NCI-H1092 treated with DMSO at 0.1 percent for 48 hours (cell line): ENCODE measurements around the gene APLP1.
"Not testable (repeated sequence)": the region's sequence is repeated elsewhere in the genome, so short reads cannot be mapped to it uniquely, and the experiment has no call there.

ENCODE experiments used
- DNase-seq: peaks from one replicate; lab custom pipeline; 2025; lab: John Stamatoyannopoulos, UW

Gene APLP1

DNA sequence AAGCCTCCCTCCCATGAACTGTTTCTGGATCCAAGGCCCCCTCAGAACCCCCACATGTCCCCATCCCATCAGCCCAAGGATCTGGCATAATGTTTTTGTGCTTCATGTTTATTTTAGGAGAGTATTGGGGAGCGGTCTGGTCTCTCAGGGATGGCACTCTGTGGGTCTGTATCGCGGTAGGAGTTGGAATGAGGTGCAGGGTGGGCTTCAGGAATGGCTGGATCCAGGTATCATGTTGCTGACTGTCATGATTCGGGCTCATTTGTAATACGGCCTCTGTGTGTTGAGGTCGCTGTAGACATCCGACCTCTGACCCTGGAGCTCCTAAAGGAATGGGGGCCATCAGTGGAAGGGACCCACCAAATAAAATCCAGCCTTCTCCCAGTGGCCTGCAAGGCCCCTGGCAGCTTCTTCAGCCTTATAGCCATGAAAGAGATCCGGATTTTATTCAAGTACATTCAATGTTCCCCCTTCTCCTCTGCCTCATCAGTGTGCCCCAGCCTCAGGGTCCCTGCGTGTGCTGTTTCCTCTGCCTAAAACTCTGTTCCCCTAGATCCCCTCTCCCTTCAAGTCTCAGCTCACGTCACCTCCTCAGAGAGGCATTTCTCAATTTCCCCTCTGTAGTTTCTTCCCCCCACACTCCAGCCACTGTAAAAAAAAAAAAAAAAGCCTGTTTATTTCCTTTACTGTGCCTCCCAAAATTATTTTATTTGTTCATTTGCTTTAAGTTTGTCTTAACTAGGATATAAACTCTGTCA, 36.1 kb downstream of the APLP1 start:
- no peak for DNase-seq

- DNase-seq = no peak
Observed at GRCh38 chr19:35905178-35905727, 36.9 kb downstream of the APLP1 start.

- DNase-seq = no peak
Observed at GRCh38 chr19:35907377-35907745, 39.0 kb downstream of the APLP1 start.

DNA sequence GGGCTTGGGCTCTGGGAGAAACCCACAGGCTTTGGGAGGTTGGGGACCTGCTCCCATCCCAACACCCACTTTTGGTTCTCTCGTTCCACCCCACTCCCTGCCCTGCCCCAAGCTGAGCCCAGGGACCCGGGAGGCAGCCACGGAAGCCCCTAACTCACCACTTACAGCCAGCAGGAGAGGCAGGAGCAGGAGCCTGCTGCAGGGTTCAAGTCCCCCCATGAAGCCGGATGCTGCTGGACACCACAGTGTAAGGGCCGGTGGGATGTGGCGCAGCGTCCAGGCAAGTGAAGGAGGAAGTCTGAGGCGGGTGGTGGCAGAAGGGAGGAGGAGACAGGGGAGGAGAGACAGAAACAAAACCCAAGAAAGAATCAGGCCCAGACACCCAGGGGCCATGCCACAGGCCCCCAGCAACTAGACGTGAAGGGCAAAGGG, 39.7 kb downstream of the APLP1 start, which contains the start of gene TYROBP:
TYROBP (minus strand) TSS at position 286 of the 432 bp plus-strand sequence; CDS start at position 219, 67 bp downstream.
- no peak for DNase-seq

DNA sequence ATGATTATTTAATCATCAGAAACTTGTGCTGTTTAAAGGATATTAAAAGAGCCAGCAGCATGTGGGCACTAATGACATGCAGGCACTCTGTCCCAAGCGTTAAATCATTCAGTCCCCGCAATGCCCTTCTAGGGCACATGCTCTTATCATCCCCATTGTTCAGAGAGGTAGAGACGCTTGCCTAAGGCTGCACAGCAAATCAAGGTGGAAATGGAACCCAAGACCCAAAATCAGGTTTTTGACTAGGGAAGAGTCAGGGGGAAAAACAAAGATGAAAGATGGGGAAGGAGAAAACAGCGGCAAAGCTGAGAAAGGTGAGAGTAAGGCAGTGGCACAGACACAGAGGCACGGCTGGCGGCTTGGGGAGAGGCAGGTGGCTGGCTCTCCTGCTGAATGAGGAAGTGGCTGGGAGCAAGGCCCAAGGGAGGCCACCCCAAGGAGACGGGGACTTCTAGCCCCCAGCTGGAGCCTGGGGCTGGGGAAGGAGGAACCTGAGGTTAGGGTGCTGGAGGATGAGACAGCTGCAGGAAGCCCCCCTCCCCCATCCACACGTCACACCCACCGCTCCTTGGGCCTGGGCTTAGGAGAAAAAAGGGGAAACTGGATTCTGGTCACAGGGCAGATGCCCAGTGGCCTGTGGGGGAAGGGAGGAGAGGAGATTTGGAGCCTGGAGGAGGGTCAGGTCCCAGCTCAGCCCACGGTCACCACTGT, 40.8 kb downstream of the APLP1 start:
- DNase-seq = no peak

DNA sequence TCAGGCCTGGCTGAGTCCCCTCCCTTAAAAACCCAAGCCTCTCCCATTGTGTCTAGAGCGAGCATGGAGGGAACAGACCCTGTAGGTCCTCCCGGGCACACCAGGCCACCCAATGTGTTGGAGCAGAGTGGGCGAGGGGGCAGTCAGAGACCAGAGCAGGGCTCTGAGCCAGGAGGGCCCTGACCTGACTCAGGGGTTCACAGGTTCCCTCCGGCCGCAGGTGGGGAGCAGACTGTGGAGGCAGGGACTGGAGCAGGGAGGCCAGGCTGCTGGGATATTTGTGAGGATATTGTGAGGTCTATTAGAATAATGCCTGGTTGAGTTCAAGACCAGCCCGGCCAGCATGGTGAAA, 41.3 kb downstream of the APLP1 start:
- DNase-seq = no peak

DNA sequence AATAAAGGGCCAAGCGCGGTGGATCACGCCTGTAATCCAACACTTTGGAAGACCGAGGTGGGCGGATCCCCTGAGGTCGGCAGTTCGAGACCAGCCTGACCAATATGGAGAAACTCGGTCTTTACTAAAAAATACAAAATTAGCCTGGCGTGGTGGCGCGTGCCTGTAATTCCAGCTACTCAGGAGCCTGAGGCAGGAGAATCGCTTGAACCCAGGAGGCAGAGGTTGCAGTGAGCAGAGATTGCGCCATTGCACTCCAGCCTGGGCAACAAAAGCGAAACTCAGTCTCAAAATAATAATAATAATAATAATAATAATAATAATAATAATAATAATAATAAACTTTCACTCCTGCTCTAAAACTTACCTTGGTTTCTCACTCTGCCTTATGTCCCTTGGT, 42.0 kb downstream of the APLP1 start:
- DNase-seq = not testable (repeated sequence)

DNA sequence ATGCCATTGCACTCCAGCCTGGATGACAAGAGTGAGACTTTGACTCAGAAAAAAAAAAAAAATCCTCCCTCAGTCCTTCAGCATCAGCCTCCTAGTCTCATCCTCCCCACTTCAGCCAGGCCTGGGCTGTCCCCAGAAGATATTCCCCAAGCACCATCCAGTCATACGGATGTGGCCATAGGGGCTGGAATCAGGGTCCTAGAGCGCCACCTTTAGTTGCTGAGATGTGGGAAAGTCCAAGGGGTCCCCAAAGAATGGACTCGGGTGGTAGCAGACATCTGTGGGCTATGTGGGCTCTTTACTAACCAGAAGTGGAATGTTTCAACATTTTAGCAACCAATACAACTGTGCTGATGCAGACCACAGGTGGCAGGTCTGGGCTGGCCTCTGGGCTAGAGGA, 42.8 kb downstream of the APLP1 start:
- no peak for DNase-seq

- DNase-seq = no peak
Observed at GRCh38 chr19:35911790-35912189, 43.4 kb downstream of the APLP1 start.

- DNase-seq = no peak
Observed at GRCh38 chr19:35913589-35913988, 45.2 kb downstream of the APLP1 start.

GRCh38 chr19:35915443-35915842, 47.1 kb downstream of the APLP1 start:
- no peak for DNase-seq

GRCh38 chr19:35919306-35919705, 50.9 kb downstream of the APLP1 start:
- DNase-seq = no peak

- DNase-seq = no peak
Observed at GRCh38 chr19:35921012-35921411, 52.6 kb downstream of the APLP1 start.

DNA sequence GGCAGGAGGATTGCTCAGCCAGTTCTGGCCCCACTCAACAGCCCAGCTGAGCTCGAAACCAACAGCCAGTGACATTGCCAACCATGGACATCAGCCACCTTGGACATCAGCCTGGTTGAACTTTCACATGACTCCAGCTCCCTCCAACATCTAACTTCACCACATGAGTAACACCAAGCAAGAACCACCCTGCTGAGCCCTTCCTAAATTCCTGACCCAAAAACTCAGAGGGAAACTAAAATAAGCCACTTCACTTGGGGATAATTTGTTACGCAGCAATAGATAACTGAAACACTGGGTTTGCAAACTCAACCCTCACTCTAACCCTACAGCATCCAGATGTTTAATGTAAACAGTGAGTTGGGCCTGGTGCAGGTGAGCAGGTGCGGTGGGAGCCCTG, 57.1 kb downstream of the APLP1 start:
- DNase-seq = no peak

- DNase-seq = no peak
Observed at GRCh38 chr19:35928507-35928906, 60.1 kb downstream of the APLP1 start.
